T-helper 22 cell (primary cell): ENCODE measurements around the gene FAM193A.
"Not testable (repeated sequence)": the region's sequence is repeated elsewhere in the genome, so short reads cannot be mapped to it uniquely, and the experiment has no call there.

Experiments used
- DNase-seq: peaks from one replicate; pipeline ENCODE4 v3.0.0-alpha.2; 2020; ENCODE audit warnings: low read depth

The FAM193A gene

DNA sequence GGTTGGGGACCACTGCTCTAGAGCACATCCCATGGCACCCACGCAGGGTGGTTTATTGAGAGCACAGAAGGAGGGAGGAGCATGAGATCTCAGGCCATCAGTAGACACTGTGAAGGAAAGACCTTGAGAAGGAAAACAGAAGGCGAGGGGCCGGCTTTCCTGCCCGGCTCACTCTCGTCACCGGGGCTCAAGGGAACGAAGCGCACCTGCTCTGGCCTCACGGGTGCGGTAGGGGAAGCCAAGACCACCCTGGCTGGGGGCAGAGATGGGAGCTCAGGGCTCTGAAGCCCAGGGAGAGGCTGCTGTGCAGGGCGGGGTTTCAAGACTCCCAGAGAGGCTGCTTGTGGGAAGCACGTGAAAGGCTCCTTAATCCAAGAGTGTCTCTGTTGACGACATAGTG, 113.8 kb downstream of the FAM193A start:
- no peak for DNase-seq

DNA sequence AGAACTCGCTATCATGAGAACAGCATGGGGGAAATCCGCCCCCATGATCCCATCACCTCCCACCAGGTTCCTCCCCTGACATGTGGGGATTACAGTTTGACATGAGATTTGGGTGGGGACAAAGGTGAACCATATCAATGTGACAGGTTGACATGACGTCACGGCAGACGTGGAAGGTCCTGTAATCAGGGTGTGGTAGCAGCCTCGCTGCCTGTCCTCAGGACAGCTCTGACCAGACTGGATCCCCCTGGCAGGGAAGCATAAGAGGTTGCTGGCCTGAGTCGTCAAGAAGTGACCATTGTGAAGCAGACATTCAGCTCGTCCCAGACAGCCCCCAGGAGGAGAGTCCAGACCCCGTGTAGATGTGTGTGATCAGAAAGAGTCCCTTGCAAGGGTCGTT, 115.1 kb downstream of the FAM193A start:
- no peak for DNase-seq

DNA sequence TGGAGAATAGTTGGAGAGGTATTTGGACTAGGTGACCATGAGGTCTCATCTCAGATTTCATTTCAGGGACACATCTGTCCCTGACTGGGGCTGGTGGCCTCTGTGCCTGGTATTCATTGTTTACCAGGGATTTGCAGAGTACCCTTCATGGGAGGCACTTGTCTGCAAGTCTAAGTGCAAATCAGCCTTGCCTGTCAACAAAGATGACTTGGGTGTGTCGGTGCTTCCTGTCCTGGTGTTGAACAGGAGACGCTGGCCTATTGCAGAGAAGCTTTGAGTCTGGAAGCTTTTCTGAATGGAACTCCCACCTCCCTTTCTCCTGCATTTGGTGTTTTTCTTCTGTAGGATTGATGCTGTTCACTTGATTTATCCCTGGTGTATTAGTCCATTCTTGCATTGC, 115.6 kb downstream of the FAM193A start:
- no peak for DNase-seq

DNA sequence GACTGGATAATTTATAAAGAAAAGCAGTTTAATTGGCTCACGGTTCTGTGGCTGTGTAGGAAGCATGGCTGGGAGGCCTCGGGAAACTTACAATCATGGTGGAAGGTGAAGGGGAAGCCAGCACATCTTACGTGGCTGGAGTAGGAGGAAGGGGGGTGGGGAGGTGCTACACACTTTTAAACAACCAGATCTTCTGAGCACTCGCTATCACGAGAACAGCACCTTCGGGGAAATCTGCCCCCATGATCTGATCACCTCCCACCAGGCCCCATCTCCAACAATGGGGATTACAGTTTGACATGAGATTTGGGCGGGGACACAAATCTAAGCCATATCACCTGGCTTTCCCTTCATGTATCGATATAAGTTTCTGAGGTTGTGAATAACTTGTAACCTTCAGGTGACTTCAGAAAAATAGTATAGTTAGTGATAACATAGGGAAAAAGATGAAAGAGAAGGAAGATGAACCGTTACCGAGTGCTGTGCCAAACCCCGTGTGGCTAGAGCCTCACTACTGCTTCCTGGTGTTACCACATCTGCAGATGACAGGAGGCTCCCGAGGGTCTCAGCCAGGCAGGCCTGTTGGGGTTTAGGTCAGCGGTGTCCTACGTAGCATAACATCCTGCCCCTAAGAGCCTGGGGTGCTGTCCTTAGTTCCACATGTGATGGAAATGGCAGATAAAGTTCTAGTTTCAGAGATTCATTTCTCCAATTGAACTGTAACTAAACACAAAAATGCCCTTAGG, 116.1 kb downstream of the FAM193A start:
- no peak for DNase-seq

DNA sequence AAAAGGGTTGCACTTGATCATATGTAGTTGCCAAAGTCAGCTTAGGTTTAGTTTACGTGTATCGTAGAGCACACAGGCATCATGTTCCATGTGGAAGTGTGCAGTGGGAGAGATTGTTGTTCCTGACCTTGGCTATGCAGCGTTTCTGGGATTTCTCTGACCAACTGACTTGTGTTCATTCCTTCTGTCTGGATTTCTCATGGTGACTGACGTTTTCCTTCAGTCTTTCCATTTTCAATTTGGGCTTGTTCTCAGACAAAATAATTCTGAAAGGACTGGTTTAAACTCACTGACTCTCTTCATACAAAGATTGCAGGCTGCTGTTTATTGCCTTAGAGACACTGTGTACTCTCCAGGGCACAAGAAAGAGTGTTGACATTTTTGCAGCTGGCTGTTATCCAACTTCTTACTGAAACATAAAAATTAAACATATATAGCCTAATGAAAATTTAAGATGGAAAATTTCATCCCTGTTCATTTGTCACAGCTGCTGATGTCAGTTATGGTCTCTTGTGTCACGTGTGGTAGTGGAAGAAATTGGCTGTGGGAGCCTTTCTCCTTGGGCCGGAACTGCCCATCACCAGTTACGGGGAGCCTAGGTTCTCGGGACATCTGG, 124.3 kb downstream of the FAM193A start:
- DNase-seq: no peak

DNA sequence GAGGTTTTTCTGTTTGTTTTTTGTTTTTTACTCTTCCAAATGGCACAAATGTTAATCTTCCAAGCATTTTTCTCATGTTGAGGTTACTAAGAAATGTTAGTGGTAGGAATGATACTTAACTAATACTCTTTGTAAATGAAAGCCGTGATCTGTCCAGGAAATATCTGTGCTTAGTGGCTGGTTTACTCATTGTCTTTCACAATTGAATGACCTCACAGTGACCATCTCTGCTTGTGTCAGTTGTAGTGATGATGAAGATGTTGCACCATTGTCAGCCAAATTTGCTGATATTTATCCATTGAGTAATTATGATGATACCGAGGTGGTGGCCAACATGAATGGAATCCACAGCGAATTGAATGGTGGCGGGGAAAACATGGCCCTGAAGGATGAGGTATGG, 126.2 kb downstream of the FAM193A start:
- no peak for DNase-seq

DNA sequence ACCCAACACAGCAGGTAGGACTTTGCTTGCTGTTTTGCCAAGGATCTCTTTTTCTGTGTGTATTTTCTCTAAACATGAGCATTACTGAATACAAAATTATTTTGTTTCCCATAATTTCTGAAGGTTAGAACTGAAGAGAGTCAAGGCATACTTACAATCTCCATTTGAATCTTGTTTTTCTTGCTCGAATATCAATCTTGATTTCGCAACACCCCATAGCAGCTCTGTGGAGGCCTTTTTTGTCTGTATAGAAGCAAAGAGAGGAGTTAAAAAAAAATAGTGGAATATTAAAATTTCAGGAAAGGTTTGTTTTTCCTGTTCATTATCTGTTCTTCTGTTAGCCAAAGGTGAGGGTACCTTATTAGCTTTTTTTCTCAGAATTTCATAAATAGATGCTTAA, 126.8 kb downstream of the FAM193A start:
- DNase-seq: no peak

DNA sequence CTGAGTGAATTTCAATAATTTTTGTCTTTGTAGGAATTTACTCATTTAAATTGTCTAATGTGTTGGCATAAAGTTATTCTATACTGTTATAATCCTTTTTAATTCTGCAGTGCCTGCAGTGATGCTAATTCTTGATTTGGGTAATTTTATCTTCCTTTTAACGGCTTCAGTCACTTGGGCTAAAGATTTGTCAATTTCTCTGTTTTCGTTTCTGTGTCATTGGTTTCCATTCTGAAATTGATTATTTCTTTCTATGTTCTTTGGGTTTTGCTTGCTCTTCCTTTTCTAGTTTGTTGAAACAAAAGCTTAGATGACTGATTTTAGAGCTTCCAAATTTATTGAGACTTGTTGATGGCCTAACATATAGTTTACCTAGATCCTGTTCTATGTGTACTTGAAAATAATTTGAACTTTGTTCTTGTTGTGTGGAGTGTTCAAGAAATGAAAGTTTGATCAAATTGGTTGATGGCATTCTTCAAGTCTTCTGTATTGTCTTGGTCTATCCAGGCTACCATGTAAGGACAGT, 130.3 kb downstream of the FAM193A start:
- no peak for DNase-seq

DNA sequence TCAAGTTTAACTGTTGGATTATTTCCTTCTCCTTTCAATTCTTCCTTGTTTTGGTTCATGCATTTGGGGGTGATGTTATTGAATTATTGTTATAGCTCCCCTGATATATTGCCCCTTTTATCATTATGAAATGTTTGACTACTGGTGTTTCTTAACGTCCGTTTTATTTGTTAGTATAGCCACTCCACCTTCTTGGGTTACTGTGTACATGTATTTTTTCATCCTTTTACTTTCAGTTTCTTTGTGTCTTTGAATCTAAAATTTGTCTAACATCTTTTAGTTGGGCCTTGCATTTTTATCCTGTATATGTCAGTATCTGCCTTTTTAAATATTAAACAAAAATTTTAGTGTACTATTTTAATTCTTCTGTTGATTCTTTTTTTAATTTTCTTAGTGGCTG, 131.0 kb downstream of the FAM193A start:
- DNase-seq: no peak

DNA sequence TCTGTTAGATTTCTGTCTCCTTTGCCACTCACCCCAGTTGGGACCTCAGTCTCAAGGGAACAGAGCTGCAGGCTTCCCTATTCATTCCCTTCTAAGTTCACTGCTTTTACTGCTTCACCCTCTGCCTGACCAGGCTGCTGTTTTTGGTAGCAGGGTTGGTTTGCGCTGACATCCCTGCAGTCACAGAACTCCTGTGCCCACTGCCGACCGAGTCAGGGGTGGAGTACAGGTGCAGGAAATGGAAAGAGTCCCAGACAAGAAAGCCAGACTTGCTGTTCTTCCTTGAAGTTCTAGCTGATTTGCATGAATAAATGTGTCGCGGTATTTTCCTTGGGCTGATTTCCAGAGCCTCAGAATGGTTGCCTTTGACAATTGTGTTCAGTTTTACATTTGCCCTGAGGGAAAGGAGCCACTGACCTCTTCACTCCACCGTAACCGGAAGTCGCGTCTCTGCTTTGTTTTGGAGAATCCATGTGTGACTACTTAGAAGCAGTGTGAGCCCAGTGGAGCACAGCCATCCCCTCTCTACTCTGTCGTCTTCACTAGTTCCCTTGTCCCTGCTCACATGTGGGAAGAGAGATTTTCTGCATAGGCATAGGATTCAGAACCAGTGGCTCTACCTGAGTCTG, 134.9 kb downstream of the FAM193A start:
- no peak for DNase-seq

DNA sequence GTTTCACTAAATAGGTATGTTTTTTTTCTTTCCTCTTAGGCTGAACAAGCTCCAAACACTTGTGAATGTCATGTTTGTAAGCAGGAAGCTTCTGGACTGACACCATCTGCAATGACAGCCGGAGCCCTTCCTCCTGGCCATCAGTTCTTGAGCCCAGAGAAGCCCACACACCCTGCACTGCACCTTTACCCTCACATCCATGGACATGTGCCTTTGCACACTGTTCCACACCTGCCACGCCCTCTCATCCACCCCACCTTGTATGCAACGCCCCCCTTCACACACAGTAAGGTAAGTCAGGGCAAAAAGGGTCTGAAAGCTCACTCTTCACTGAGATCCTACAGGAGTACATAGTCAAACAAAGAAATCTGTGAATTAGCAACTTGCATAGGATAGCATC, 135.6 kb downstream of the FAM193A start:
- no peak for DNase-seq

DNA sequence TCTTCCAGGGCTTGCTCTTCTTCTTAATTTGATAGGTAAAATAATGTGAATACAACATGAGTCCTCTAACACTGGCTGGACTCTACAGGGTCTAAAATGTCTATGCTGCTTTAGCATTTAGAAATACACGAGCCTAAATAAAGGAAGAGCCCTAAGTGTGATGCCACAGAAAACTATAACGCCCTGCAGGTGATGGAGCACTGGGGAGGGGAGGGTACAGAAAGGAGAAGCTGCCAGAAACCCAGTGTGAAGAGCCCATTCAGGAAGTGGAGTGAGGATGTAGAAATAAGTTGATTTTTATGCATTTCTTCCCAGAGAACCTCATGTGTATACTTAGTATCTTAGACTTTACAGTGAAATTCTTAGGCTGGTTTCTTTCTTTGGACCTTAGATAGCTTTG, 136.3 kb downstream of the FAM193A start:
- DNase-seq: no peak

DNA sequence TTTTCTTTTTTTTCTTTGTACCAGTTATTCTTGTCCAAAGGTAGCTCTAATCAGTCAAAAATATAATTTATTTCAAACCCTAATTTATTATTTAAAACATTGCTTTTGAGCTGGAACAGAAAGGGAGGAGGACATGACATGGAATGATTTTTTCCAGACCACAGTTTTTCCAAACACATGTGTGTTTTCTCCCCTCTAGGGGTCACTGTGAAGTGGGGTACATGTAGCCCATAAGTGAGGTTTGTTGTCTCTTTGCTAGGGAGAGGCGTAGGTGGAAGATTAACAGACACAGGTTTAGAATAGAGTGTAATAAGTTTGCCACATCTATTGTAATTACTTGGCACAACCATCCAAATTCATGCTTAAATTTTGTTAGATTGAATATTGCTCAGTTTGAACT, 136.7 kb downstream of the FAM193A start:
- no peak for DNase-seq

DNA sequence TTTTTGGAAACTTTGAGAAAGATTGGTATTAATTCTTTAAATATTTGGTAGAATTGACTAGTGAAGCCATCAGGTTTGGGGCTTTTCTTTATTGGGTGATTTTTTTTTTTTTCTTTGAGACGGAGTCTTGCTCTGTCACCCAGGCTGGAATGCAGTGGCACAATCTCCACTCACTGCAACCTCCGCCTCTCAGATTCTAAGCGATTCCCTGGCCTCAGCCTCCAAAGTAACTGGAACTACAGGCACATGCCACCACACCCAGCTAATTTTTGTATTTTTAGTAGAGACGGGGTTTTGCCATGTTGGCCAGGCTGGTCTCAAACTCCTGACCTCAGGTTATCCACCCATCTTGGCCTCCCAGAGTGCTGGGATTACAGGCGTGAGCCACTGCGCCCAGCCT, 143.3 kb downstream of the FAM193A start:
- DNase-seq: not testable (repeated sequence)

DNA sequence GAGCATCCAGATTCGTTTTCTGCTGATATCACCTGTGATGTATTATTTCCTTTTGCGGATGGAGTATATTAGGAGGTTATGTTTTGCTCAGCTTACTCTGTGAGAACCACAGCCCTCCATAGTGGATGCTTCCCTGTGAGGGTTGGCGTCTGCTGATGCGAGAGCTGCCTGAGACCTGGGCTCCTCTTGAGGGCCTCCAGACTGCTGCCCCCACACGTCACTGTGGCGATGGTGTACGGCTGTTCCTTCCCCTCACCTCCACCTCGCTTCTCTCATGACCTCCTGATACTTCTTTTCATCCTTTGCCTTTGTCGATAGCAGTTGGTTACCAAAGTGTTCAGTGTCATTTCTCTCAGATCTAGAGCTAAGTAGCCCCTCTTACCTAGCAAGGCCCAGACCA, 148.0 kb downstream of the FAM193A start:
- no peak for DNase-seq

DNA sequence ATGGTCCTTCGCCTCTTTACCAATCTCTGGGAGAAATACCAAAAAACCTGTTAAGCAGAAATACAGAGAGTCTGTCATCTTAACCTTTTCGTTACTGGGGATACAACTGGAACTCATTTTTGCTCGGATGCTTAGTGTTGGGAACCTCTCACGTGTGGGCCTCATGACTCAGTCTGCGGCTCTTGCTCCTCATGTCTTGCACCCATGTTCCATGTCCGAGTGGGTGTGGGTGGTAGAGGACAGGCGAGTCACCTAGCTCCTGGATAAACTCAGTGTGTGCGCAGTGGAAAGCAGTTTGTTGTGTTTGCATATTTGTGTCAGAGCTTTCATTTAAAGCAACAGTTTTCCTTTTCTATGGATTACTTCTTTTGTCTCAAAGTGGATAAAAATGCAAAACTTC, 149.1 kb downstream of the FAM193A start:
- no peak for DNase-seq

DNA sequence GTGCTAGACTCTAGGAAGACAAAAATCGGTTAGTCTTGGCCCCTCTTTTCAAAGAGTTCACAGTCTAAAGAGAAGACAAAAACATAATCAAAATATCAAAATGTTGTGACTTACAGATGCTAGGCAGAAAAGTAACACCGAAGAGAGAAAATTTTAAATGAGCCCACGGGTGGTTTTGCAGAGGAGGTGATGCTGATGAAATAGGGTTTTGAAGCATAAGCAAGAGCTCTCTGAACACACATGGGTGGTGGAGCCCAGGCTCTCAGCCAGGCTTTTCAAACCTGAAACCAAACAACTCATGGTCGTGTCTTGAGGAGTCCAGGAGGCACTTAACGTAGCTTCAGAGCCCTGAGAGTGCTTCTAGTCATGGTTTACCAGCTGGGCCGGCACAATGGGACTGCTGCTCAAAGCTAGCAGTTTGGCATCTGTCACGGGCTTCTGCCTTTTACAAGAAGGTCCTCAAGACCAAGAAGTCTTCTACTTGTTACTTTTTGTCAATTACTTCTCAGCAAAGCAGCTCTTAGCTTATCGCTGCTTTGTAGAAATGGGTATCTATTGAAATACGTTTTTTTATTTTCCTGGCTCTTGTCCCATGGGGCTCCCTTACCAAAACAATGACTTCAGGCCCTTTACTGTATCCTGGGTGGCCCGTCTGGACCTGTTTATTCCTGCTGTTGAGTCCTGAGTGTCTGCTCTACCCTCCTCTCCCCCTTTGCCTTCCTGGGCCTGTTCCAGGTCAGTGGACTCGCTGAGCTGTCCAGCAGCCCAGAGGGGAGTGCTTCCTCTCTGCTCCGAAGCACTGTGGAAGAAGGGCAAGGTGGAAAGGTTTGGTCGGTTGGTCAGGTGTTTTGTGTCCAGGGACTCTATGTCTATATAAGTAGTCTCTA, 150.2 kb downstream of the FAM193A start:
- DNase-seq: no peak

DNA sequence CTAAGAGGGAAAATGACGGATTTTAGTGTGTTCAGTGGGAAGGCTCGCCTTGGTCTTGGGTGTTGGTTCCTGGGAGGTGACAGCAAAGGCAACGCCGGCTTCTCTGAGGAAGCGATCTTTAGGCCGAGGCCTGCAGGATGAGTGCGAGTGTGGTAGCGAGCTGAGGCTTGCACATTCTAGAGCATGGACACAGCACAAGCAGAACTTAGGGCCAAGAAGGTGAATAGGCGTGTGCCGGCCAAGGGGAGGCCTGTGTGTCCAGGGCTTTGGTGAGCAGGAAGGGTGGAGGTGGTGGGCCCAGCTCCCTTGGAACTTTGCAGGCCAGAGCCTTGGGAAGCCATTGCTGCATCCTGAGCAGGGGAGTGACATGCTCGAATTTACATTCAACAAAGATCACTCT, 151.8 kb downstream of the FAM193A start:
- no peak for DNase-seq

DNA sequence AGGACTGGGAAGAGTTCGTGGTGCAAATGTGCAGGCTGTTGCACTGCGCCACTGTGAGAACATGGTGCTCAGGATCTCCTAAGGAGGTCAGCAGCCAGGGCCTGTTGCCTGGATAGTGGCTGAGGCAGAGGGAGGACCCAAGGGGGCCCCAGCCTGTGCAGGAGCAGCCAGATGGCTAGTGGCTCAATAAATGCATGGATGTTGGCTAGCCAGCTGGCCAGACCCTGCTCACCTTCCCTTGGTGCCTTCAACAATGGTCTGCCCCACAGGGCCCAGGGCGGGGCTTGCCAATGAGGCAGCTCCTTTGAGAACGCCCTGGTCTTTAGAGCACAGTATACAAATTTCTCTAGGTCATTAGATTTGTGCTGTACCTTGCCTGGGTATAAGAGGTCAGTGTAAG, 152.2 kb downstream of the FAM193A start:
- DNase-seq: no peak

DNA sequence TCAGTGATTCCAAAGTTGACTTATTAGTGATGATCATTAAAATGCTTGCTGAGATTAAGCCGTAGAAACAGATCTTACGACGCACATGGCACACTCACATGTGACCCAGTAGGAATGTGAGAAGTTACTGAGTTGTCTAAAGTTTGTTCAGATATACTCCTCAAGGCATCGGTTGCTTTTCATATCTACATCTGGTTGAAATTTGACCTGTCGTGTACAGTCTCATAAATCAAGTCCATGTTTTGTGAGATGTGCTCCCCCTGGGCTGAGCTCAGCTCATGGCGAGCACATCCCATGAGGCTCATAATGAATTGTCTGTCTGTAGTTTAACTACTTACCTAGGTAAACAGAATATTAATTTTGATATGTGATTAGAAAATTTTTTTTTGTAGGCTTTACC, 152.7 kb downstream of the FAM193A start:
- no peak for DNase-seq

DNA sequence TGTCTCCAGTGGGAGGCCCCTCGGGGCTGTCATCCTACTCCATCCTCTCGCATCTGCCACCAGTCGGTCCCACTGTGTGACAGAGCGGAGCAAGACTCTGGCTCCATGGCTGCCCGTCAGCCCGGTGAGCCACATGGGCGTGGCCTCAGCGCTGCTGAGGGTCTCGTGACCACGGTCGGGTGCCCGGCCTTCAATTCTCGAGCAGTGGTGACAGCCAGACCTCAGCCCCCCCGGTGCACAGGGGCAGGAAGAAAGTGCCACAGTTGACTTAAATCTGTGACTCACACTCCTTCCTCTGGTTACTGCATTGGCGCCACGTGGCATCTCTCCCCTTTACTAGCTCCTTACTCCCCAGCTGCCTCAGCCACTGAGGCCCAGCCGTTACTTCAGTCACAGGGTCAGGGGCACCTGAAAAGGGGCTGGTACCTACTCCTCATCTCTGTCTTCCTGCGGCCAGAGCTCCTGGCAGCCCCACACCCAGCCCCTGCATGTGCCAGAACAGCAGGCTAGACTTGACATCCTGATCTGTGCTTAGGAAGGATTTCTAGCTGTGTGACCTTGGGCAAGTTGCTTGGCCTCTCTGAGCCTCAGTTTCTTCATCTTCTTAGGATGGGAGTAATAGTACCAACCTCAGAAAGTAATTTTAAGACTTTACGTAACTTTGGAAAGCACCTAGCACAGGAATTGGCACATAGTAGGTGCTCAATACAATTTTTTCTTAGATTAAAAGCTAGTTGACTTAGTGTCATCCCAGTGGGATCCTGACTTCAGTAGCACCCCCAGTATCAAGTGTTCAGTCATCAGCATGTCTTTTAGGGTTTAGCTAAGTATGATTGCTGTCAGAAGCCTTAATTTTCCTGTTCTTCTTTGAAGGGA, 153.6 kb downstream of the FAM193A start:
- no peak for DNase-seq
